ENCODE results near the gene OR51I1. TPM values are rescaled to one million over a fixed set of nuclear protein-coding genes. Genes with fewer than 3 reads are reported as not detected.

OR51I1 gene
- total RNA-seq, 1 donor from 2014 or later: not detected

GRCh38 chr11:5405173-5405572 is 36.1 kb downstream of the OR51I1 start:
- no peak overlapping the region for H3K9ac ChIP-seq
- H3K36me3 Mint-ChIP-seq: no peaks in the 10 kb centered on the region
- no peak overlapping the region for H2AFZ ChIP-seq (replicated peaks)

GRCh38 chr11:5398936-5399335 is 42.4 kb downstream of the OR51I1 start:
- H3K4me3 Mint-ChIP-seq: no peak overlapping the region
- H2AFZ ChIP-seq (replicated peaks): no peak overlapping the region
- H4K20me1 ChIP-seq (ENCODE audit: low read depth): no peaks in the 10 kb centered on the region
- no peaks in the 10 kb centered on the region for H3K36me3 Mint-ChIP-seq
- no peak overlapping the region for H3K27ac Mint-ChIP-seq
- H3K4me3 ChIP-seq: no peak overlapping the region
- no peaks in the 10 kb centered on the region for H3F3A ChIP-seq (ENCODE audit: low read depth)
- no peak overlapping the region for H3K27ac ChIP-seq
- H3K79me2 ChIP-seq (ENCODE audit: low read depth): no peaks in the 10 kb centered on the region
- no peak for TF ChIP-seq CTCF (IDR thresholded peaks at IDR 0.05)
- no peak for TF ChIP-seq EZH2phosphoT487 (IDR thresholded peaks at IDR 0.05)
- TF ChIP-seq EZH2 (IDR thresholded peaks at IDR 0.05): no peak
- no peak overlapping the region for H3K9ac ChIP-seq
- no peaks in the 10 kb centered on the region for H3K4me1 Mint-ChIP-seq
- peaks cover 3% of the 10 kb centered on the region for H3K27me3 Mint-ChIP-seq (ENCODE audit: insufficient read depth, low read depth)
- no peaks in the 10 kb centered on the region for H3K4me1 ChIP-seq
- no peaks in the 10 kb centered on the region for H3K36me3 ChIP-seq
- no peaks in the 10 kb centered on the region for H3K9me3 Mint-ChIP-seq
- DNase-seq (ENCODE audit: low spot score): no peak
- no peaks in the 10 kb centered on the region for H3K27me3 ChIP-seq
- H3K9me3 ChIP-seq (ENCODE audit: low read depth): no peaks in the 10 kb centered on the region
- H3K4me2 ChIP-seq: no peak overlapping the region

More at GRCh38 chr11:5405173-5405572, 36.1 kb downstream of the OR51I1 start:
- Histone ChIP-seq H3F3A (ENCODE audit: low read depth) (no peaks in the 10 kb centered on the region), H3K4me3 (no peak overlapping the region), H3K4me2 (no peak overlapping the region), H4K20me1 (ENCODE audit: low read depth) (no peaks in the 10 kb centered on the region), H3K27ac (no peak overlapping the region), H3K27me3 (no peaks in the 10 kb centered on the region), H3K4me1 (no peaks in the 10 kb centered on the region), H3K9me3 (ENCODE audit: low read depth) (no peaks in the 10 kb centered on the region), H3K36me3 (no peaks in the 10 kb centered on the region), H3K79me2 (ENCODE audit: low read depth) (no peaks in the 10 kb centered on the region)
- Mint-ChIP-seq H3K27me3 (ENCODE audit: insufficient read depth, low read depth) (no peaks in the 10 kb centered on the region), H3K4me3 (no peak overlapping the region), H3K9me3 (no peaks in the 10 kb centered on the region), H3K4me1 (no peaks in the 10 kb centered on the region), H3K27ac (no peak overlapping the region)
- no peak for DNase-seq (ENCODE audit: low spot score)
- TF ChIP-seq EZH2 (IDR thresholded peaks at IDR 0.05) (no peak), EZH2phosphoT487 (IDR thresholded peaks at IDR 0.05) (no peak), CTCF (IDR thresholded peaks at IDR 0.05) (no peak)

- H3F3A ChIP-seq (ENCODE audit: low read depth): no peaks in the 10 kb centered on the region
- no peaks in the 10 kb centered on the region for H3K27me3 ChIP-seq
- no peaks in the 10 kb centered on the region for H3K4me1 ChIP-seq
- Mint-ChIP-seq H3K36me3 (no peaks in the 10 kb centered on the region), H3K27ac (no peak overlapping the region), H3K27me3 (ENCODE audit: insufficient read depth, low read depth) (peaks cover 3% of the 10 kb centered on the region), H3K4me3 (no peak overlapping the region), H3K9me3 (no peaks in the 10 kb centered on the region), H3K4me1 (no peaks in the 10 kb centered on the region)
- no peak overlapping the region for H3K9ac ChIP-seq
- no peaks in the 10 kb centered on the region for H3K9me3 ChIP-seq (ENCODE audit: low read depth)
- no peak overlapping the region for H2AFZ ChIP-seq (replicated peaks)
- DNase-seq (ENCODE audit: low spot score): no peak
- H3K27ac ChIP-seq: no peak overlapping the region
- no peak overlapping the region for H3K4me3 ChIP-seq
- no peak for TF ChIP-seq CTCF (IDR thresholded peaks at IDR 0.05)
- no peak for TF ChIP-seq EZH2 (IDR thresholded peaks at IDR 0.05)
- TF ChIP-seq EZH2phosphoT487 (IDR thresholded peaks at IDR 0.05): no peak
- H4K20me1 ChIP-seq (ENCODE audit: low read depth): no peaks in the 10 kb centered on the region
- no peaks in the 10 kb centered on the region for H3K36me3 ChIP-seq
- no peak overlapping the region for H3K4me2 ChIP-seq
- no peaks in the 10 kb centered on the region for H3K79me2 ChIP-seq (ENCODE audit: low read depth)
Observed at GRCh38 chr11:5394091-5394490, 47.2 kb downstream of the OR51I1 start.

Other genes with a start within 250 kb of the OR51I1 start
- not detected in 2 replicates for gene OR51V1, start 240.8 kb downstream of the OR51I1 start, total RNA-seq (ENCODE audit: low replicate concordance)
- not detected in 2 replicates for gene HBB, start 214.4 kb downstream of the OR51I1 start, total RNA-seq (ENCODE audit: low replicate concordance)
- gene HBD, start 207.0 kb downstream of the OR51I1 start, total RNA-seq (ENCODE audit: low replicate concordance): not detected in 2 replicates
- gene HBG1, start 191.7 kb downstream of the OR51I1 start, total RNA-seq (ENCODE audit: low replicate concordance): not detected in 2 replicates
- not detected in 2 replicates for gene HBG2, start 186.7 kb downstream of the OR51I1 start, total RNA-seq (ENCODE audit: low replicate concordance)
- not detected in 2 replicates for gene HBE1, start 171.6 kb downstream of the OR51I1 start, total RNA-seq (ENCODE audit: low replicate concordance)
- 0.22 TPM in 1 of 2 replicates, not detected in the other for gene OR51B4, start 139.6 kb downstream of the OR51I1 start, total RNA-seq (ENCODE audit: low replicate concordance)
- 0.40 TPM in 1 of 2 replicates, not detected in the other for gene OR51B2, start 117.2 kb downstream of the OR51I1 start, total RNA-seq (ENCODE audit: low replicate concordance)
- 0.22 TPM in 1 of 2 replicates, not detected in the other for gene OR51B5, start 98.0 kb downstream of the OR51I1 start, total RNA-seq (ENCODE audit: low replicate concordance)
- gene OR51B6, start 90.0 kb downstream of the OR51I1 start, total RNA-seq (ENCODE audit: low replicate concordance): not detected in 2 replicates
- gene OR51M1, start 57.7 kb downstream of the OR51I1 start, total RNA-seq (ENCODE audit: low replicate concordance): not detected in 2 replicates
- gene OR51Q1, start 19.4 kb downstream of the OR51I1 start, total RNA-seq (ENCODE audit: low replicate concordance): not detected in 2 replicates
- not detected in 2 replicates for gene OR51I2, start 7.8 kb upstream of the OR51I1 start, total RNA-seq (ENCODE audit: low replicate concordance)
- gene OR52D1, start 47.2 kb upstream of the OR51I1 start, total RNA-seq (ENCODE audit: low replicate concordance): not detected in 2 replicates
- gene UBQLN3, start 68.4 kb upstream of the OR51I1 start, total RNA-seq (ENCODE audit: low replicate concordance): 0.37 and 0.39 TPM in 2 replicates
- 0.19 and 0.90 TPM in 2 replicates for gene UBQLNL, start 75.2 kb upstream of the OR51I1 start, total RNA-seq (ENCODE audit: low replicate concordance)
- gene OR52H1, start 107.0 kb upstream of the OR51I1 start, total RNA-seq (ENCODE audit: low replicate concordance): not detected in 2 replicates
- not detected in 2 replicates for gene OR52B6, start 139.4 kb upstream of the OR51I1 start, total RNA-seq (ENCODE audit: low replicate concordance)
- 7.1 and 7.4 TPM in 2 replicates for gene TRIM6, start 155.1 kb upstream of the OR51I1 start, total RNA-seq (ENCODE audit: low replicate concordance)
- 4.1 and 4.5 TPM in 2 replicates for gene TRIM34, start 183.5 kb upstream of the OR51I1 start, total RNA-seq (ENCODE audit: low replicate concordance)
- 24.5 and 26.7 TPM in 2 replicates for gene TRIM5, start 243.6 kb upstream of the OR51I1 start, total RNA-seq (ENCODE audit: low replicate concordance)
- gene TRIM22, start 248.3 kb upstream of the OR51I1 start, total RNA-seq (ENCODE audit: low replicate concordance): 15.1 and 21.3 TPM in 2 replicates